GM19328 (cell line): ENCODE results near the gene EXD3.

Experiments
- ATAC-seq: cut with Tn5 transposase; IDR thresholded peaks from one replicate; pipeline ENCODE4 v1.9.1; 2021; ENCODE audit warnings: mild to moderate bottlenecking, moderate library complexity; ENCODE audit not compliant: unreplicated experiment

Gene EXD3

DNA sequence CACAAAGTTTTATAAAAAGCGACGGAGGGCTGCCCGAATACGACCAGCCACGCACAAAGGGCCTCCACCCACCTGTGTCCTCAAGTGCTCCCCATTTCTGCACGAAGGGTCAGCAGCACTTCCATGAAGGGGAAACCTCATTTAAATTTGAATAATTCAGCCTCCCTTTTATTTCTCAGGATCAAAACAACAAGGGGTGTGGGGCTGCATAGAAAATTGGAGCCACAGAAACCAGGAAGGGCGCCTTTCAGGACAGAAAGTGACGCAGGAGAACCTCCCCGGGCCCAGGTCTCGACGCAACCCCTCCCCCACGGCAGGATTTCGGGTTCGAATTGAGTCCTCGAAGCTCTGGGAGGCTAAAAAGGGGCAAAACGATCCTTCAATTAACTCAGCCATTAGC, 123.0 kb downstream of the EXD3 start:
- no peak for ATAC-seq

- ATAC-seq: no peak
Measured at GRCh38 chr9:137299203-137299565, 123.8 kb downstream of the EXD3 start.

DNA sequence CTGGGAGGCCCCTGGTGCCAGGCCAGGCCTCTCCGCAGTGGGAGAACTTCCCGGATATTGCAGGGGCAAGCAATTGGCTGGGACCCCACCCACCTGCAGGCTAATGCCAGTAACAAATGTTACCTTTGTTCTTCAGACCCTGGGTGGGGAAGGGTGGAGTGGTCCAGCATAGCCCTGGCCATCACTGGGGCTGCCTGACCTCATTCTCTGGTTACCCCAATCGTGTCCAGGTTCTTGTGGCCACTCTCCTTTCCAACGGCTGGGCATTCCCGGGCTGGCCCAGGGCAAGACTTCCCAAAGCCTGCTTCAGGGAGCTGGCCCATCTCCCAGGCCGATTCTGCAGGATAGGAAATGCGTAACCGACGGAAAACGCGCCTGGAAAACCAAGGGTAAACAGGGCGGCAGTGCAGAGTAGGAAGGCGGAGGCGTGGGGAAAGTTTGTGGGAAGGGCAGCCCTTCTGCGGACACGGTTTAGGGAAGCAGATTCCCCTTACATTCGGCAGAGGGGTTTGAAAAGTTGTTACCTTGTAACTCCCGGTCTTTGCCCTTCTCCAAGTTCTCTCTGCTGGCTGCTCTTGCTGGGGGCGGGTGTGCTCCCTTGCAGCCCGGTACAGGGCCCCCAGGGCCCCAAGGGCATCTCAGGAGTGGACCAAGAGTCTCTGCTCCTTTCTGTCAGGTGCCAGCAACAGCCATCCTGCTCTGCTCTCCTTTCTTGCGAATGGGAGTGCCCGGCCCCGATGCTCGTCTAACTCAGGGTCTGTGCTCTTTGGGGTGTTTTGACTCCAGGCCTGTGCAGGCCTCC, 124.4 kb downstream of the EXD3 start:
- ATAC-seq: no peak

- ATAC-seq: no peak
Measured at GRCh38 chr9:137297966-137298365, 125.0 kb downstream of the EXD3 start.

- no peak for ATAC-seq
Measured at GRCh38 chr9:137296670-137297664, 126.0 kb downstream of the EXD3 start.

GRCh38 chr9:137295849-137296669, 126.9 kb downstream of the EXD3 start:
- ATAC-seq: no peak

DNA sequence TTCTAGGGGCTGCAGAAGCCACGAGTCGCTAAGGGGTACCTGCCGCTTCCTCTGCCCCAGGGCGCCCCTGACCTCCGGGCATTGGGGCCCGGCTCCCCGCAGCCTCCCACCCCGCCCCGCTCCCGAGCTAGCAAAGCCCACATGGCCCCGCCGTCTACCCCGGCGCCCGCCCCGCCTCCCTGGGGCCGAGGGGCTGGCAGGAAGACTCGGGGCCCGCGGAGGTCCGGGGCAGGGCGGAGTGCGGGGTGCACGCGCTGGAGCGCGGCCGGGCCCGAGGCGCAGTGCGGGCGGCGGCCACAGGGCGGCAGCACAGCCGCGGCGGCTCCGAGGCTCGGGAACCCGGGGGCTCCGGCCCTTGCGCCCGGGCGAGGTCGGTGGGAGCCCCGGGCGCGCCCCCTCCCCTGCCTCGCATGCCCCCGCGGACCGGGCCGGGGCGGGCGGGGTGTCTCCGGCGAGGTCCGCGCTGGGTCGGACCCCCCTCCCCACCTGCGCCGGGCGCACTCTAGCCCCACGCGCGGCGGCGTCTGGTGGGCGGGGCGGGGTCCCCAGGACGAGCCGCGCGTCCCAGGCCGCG, 127.6 kb downstream of the EXD3 start:
- ATAC-seq: no peak

- ATAC-seq: no peak
Measured at GRCh38 chr9:137294681-137295237, 128.2 kb downstream of the EXD3 start.

DNA sequence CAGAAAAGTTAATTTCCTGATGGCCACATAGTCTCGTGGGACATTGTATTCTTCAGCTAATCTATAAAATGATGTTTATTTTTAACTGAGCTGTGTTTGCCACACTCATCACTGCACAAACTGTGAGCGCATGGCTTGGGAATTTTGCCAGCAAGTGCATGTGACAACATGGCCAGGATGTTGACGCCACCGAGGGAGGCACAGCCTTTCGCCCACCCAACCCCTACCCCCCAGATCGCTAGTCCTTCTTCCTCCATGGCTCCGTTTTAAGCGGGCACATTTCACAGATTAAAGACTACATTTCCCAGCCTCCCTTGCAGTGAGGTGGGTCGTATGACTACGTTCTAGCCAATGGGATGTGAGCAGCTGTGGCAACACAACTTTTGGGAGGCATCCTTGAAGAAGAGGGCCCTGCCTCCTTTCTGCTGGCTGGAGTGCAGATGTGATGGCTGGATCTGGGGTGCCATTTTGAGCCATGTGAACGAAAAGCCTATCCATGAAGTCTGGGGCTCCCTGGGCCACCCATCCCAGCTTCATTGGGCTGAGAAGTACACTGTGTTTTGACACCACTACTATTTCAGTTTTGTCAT, 128.8 kb downstream of the EXD3 start:
- ATAC-seq: no peak

GRCh38 chr9:137293482-137294090, 129.4 kb downstream of the EXD3 start:
- no peak for ATAC-seq

GRCh38 chr9:137293094-137293481, 129.9 kb downstream of the EXD3 start:
- ATAC-seq: no peak

DNA sequence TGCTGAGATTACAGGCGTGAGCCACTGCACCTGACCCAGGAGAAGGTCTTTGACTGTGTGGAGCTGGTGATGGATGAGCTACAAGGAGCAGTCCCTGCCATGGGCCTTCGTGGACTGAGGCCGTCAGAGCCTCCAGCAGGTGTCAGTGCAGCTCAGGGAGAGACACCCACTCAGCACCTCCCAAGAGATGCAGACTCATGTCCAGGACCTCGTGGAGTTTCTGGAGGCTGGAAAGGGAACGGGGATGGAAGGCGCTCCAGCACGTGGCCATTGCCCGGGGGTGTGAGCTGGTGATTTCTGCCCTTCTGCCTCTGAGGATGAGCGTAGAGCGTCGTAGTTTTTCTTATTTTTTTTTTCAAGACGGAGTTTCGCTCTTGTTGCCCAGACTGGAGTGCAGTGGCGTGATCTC, 136.0 kb downstream of the EXD3 start:
- no peak for ATAC-seq

- ATAC-seq: no peak
Measured at GRCh38 chr9:137281345-137282116, 141.4 kb downstream of the EXD3 start.

DNA sequence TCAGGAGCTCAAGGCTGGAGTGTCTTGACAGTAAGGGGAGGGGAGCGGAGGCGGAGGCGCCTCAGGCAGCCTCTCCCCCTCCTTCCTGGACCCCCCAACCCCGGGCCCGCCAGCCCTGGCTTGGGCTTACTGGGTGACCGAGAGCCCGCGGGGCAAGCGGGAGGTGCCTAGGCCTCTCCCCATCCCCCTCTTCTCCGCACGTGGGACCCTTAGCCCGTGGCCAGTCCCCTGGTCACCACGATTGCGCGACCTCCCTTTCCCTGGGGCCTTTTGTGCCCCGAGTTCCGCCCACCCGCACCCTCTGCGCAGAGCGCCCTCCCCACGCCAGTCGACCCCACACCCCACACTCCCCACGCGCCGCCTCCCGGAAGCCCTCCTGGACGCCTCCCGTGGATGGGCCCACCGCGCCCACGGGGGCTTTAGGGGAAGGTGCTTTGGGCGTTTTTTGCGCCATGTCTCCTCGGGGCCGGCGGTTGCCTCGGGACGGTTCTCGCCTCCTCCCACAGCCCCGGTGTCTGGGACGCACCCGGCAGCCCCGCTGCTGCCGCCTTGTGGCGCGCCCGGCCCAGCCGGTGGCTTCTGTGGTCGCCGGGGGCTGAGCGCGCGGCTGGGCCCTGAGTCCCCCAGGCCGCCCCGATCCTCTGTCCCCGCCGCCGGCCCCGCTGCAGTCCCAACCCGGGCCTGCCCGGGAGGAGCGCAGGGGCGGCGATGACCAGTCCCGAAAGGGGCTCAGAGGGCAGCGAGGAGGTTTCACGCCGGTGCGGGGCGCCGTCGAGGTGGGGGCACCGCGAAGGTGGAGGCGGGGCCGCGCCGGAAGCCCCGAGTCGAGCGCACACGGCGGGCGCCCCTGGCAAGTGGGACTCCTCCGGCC, 142.3 kb downstream of the EXD3 start:
- ATAC-seq: no peak

DNA sequence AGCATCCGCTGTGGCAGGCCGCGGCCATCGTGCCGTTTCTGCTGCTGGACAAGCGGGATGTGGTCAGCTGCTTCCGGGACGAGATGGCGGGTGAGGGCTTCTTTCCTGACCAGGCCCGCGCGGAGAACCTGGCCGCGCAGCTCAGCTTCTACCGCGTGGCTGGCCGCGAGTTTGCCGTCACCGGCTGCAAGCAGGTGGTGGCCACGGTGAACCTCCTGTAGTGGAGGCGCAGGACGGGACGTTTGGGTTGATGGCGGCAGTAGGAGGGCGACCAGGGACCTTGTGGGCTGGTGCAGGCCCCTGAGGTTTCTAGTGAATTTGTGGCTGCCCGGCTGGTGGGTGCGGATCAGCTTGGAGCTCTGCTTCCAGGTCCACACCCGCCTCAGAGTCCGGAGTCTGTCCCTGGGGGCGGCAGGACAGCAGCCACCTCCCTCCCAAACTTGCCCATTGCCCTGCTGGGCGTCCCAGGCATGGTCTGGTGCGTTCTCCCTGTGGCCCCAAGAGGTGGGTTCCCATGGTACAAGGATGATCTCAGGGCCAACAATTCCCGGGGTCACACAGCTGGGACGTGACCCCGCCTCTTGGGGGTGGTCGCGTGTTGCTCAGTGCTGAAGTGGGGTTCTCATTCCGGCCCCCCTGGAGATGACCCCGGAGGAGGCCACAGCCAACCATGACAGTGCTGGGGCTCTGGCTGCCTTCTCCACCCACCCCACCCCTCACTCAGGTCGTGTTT, 143.1 kb downstream of the EXD3 start:
- ATAC-seq: no peak

GRCh38 chr9:137278721-137279711, 143.9 kb downstream of the EXD3 start:
- ATAC-seq: no peak
